Natural killer cell (primary cell): Measurements from ENCODE around the gene UAP1L1. TPM values are rescaled to one million over a fixed set of nuclear protein-coding genes. Genes with fewer than 3 reads are reported as not detected.

Experiments
- ATAC-seq, 3 donors: fragments of 150-1000 bp in 2 of 3; fragments of 200-7000 bp in 1 of 3; cut with Tn5 transposase; 1 replicate in 1 of 3; 2 replicates in 2 of 3; pipeline ENCODE4 v1.10.0; 2021; ENCODE audit warnings: mild to moderate bottlenecking in 2 of 3, moderate library complexity in 2 of 3
- DNase-seq, 2 donors: peaks; one replicate each; pipeline versions ENCODE4 v3.0.0 to v3.0.0-alpha.2; 2013 to 2021; ENCODE audit warnings: mixed read lengths in 1 of 2
- H3K27ac ChIP-seq: one replicate; pipeline ENCODE4 v1.5.1; 2013; ENCODE audit warnings: mild to moderate bottlenecking, low read length
- H3K27me3 ChIP-seq: one replicate; pipeline ENCODE4 v1.6.1; 2013; ENCODE audit warnings: low read length; ENCODE audit not compliant: control insufficient read depth, insufficient read depth
- H3K36me3 ChIP-seq: one replicate; pipeline ENCODE4 v1.6.1; 2013; ENCODE audit warnings: low read length; ENCODE audit not compliant: control insufficient read depth, insufficient read depth
- H3K4me1 ChIP-seq: one replicate; pipeline ENCODE4 v1.6.1; 2013; ENCODE audit warnings: low read length; ENCODE audit not compliant: control insufficient read depth, insufficient read depth
- H3K4me3 ChIP-seq: one replicate; pipeline ENCODE4 v1.5.1; 2013; ENCODE audit warnings: low read length
- H3K9me3 ChIP-seq: one replicate; pipeline ENCODE4 v1.6.1; 2013; ENCODE audit warnings: low read length; ENCODE audit not compliant: control insufficient read depth, insufficient read depth
- H3K27ac Mint-ChIP-seq, 2 donors: one replicate each; pipeline ENCODE4 v1.8.0; 2022; ENCODE audit warnings: mild to moderate bottlenecking in 2 of 2, mixed read lengths in 2 of 2, moderate library complexity in 1 of 2
- H3K27me3 Mint-ChIP-seq, 2 donors: one replicate each; pipeline ENCODE4 v1.8.0; 2022; ENCODE audit warnings: low read depth in 2 of 2, mixed read lengths in 2 of 2
- H3K36me3 Mint-ChIP-seq: one replicate; pipeline ENCODE4 v1.8.0; 2022; ENCODE audit warnings: mixed read lengths
- H3K4me1 Mint-ChIP-seq, 2 donors: one replicate each; pipeline ENCODE4 v1.8.0; 2022; ENCODE audit warnings: mixed read lengths in 2 of 2
- H3K4me3 Mint-ChIP-seq: one replicate; pipeline ENCODE4 v1.8.0; 2022; ENCODE audit warnings: mild to moderate bottlenecking, moderate library complexity, mixed read lengths
- H3K9me3 Mint-ChIP-seq, 2 donors: one replicate each; pipeline ENCODE4 v1.8.0; 2022; ENCODE audit warnings: mixed read lengths in 2 of 2
- CTCF ChIP-seq: fragments of 200-600 bp; IDR thresholded peaks from one replicate; pipeline ENCODE4 v1.8.0; 2022; ENCODE audit warnings: antibody characterized with exemption
- WGBS: methylation state at CpG from one replicate; pipeline ENCODE4 v1.1.7; 2013; ENCODE audit warnings: missing lambda C conversion rate; ENCODE audit not compliant: insufficient coverage; 5-methylcytosine and 5-hydroxymethylcytosine counted together
- intact Hi-C: fragments of 100-400 bp; cut with micrococcal nuclease; formaldehyde crosslinking; loops from one replicate; pipeline ENCODE4 v1.14.2; 2022
- total RNA-seq, 4 donors: library from RNA; stranded (reverse); fragments of 120-200 nt in 1 of 4; gene quantifications; one replicate each; pipeline versions ENCODE4 v1.2.3 to v1.2.4, GENCODE V29; 2013 to 2022

Gene UAP1L1
- total RNA-seq, 3 donors from 2014 or later (not counting 1 experiment from before 2014, with no cell fraction given) = 10.5 to 25.8 (median 19.3) TPM

- H3K4me3 ChIP-seq = no peak overlapping the region
- intact Hi-C loops = no loop called here
- no peaks in the 10 kb centered on the region for H3K9me3 Mint-ChIP-seq
Measured at GRCh38 chr9:137084526-137084925, 7.2 kb downstream of the UAP1L1 start.

GRCh38 chr9:137085920-137086530 is 8.7 kb downstream of the UAP1L1 start:
- peaks cover 5% of the 10 kb centered on the region for H3K36me3 ChIP-seq
- WGBS = 2% methylated on average over 58 of the region's 58 CpGs
- no peaks in the 10 kb centered on the region for H3K27me3 ChIP-seq
- H3K27me3 Mint-ChIP-seq = no peaks in the 10 kb centered on the region
- TF ChIP-seq CTCF = no peak
- peak overlapping the region; percentile 57 for H3K4me3 ChIP-seq
- ATAC-seq (peak in 2 of 3 donors; percentile 2 to 6), DNase-seq (peak in 1 of 2 donors; percentile 48)
- peaks cover 15 to 29% of the 10 kb centered on the region in 2 donors for H3K4me1 Mint-ChIP-seq
- peaks cover 18% of the 10 kb centered on the region for H3K4me1 ChIP-seq
- peak overlapping the region; percentile 92 to 96 for H3K27ac Mint-ChIP-seq
- H3K4me3 Mint-ChIP-seq = peak overlapping the region; percentile 95
- H3K9me3 ChIP-seq = no peaks in the 10 kb centered on the region
- H3K27ac ChIP-seq = peak overlapping the region; percentile 81
- intact Hi-C loops = no loop called here
- H3K36me3 Mint-ChIP-seq = no peaks in the 10 kb centered on the region
- H3K9me3 Mint-ChIP-seq = no peaks in the 10 kb centered on the region

More at GRCh38 chr9:137084526-137084925, 7.2 kb downstream of the UAP1L1 start:
- Histone ChIP-seq H3K27ac (no peak overlapping the region), H3K9me3 (no peaks in the 10 kb centered on the region), H3K36me3 (no peaks in the 10 kb centered on the region), H3K4me1 (peaks cover 18% of the 10 kb centered on the region), H3K27me3 (no peaks in the 10 kb centered on the region)
- no peak overlapping the region for H3K4me3 Mint-ChIP-seq
- no peaks in the 10 kb centered on the region for H3K27me3 Mint-ChIP-seq
- H3K36me3 Mint-ChIP-seq = no peaks in the 10 kb centered on the region
- TF ChIP-seq CTCF = no peak
- no peak overlapping the region for H3K27ac Mint-ChIP-seq
- ATAC-seq = no peak
- WGBS = 84% methylated on average over 9 of the region's 9 CpGs
- H3K4me1 Mint-ChIP-seq = peaks cover 15 to 24% of the 10 kb centered on the region in 2 donors
- no peak for DNase-seq

GRCh38 chr9:137086531-137087408 is 9.5 kb downstream of the UAP1L1 start, which contains the start of gene MAN1B1:
TSS of gene MAN1B1 (plus strand) at chr9:137086985. CDS start at chr9:137087000, 15 bp downstream.
- ATAC-seq = peak; percentile 86 to 93 (median 86)
- Mint-ChIP-seq H3K27me3 (no peaks in the 10 kb centered on the region), H3K36me3 (no peaks in the 10 kb centered on the region), H3K9me3 (no peaks in the 10 kb centered on the region), H3K4me3 (peak within 1 kb of the TSS; percentile 95), H3K4me1 (peaks cover 15 to 29% of the 10 kb centered on the region in 2 donors), H3K27ac (peak within 1 kb of the TSS; percentile 92 to 96)
- Histone ChIP-seq H3K27ac (peak within 1 kb of the TSS; percentile 81), H3K36me3 (peaks cover 7% of the 10 kb centered on the region), H3K4me1 (peaks cover 18% of the 10 kb centered on the region), H3K4me3 (peak within 1 kb of the TSS; percentile 57), H3K27me3 (no peaks in the 10 kb centered on the region), H3K9me3 (no peaks in the 10 kb centered on the region)
- WGBS = under 1% methylated on average over 101 of the region's 101 CpGs
- no peak for TF ChIP-seq CTCF
- intact Hi-C loops = no loop called here
- peak; percentile 96 to 100 for DNase-seq
